A549 (cell line): ENCODE results near the gene EEFSEC. TPM values are rescaled to one million over a fixed set of nuclear protein-coding genes. Genes with fewer than 3 reads are reported as not detected.

Experiments used
- ATAC-seq, 2 experiments: fragments of 200-7000 bp in 1 of 2; fragments of >200 bp in 1 of 2; cut with Nextera tagmentation in 1 of 2; cut with Tn5 transposase in 1 of 2; 3 replicates each; pipeline versions ENCODE4 v1.8.0 to v1.9.1; 2018 to 2020; ENCODE audit warnings: mild to moderate bottlenecking in 1 of 2, moderate library complexity in 1 of 2
- CTCF ChIA-PET: fragments of 300-600 bp; sonication (Branson Sonifier 250); formaldehyde crosslinking; extraction: SDS; loops from one replicate; lab custom pipeline; 2021; ENCODE audit warnings: antibody characterized with exemption, inconsistent platforms; lab: Yijun Ruan, JAX
- POLR2A ChIA-PET: fragments of 350-600 bp; formaldehyde crosslinking; extraction: SDS; loops from one replicate; lab custom pipeline; 2021; ENCODE audit warnings: antibody characterized with exemption, inconsistent platforms; lab: Yijun Ruan, JAX
- DNase-seq, 2 experiments: peaks; one replicate each; pipeline versions ENCODE4 v3.0.0 to v3.0.0-alpha.2; 2011 to 2016; ENCODE audit warnings: low read depth in 1 of 2, low spot score in 1 of 2
- FAIRE-seq: peaks from 2 replicates; lab custom pipeline; 2011; peaks lifted over from hg19 to GRCh38; lab: Jason Lieb, UNC
- H3K27ac ChIP-seq, 2 experiments: fragments of >200 bp; sonication (Bioruptor Twin); formaldehyde crosslinking; 3 replicates each; pipeline ENCODE4 v1.5.1; 2016 to 2017
- H3K4me1 ChIP-seq: fragments of >200 bp; sonication (Bioruptor Twin); formaldehyde crosslinking; 3 replicates; pipeline ENCODE4 v1.6.1; 2016
- H3K4me2 ChIP-seq: fragments of >200 bp; sonication (Bioruptor Twin); formaldehyde crosslinking; 3 replicates; pipeline ENCODE4 v1.6.1; 2016
- H3K4me3 ChIP-seq: fragments of >200 bp; sonication (Bioruptor Twin); formaldehyde crosslinking; 3 replicates; pipeline ENCODE4 v1.5.1; 2016
- H3K9me3 ChIP-seq: fragments of >200 bp; sonication (Bioruptor Twin); formaldehyde crosslinking; 3 replicates; pipeline ENCODE4 v1.6.1; 2016
- CBX2 ChIP-seq: fragments of 200-600 bp; sonication (generic); IDR thresholded peaks from 2 replicates; pipeline ENCODE4 v1.6.1; 2016; ENCODE audit warnings: low read depth, mild to moderate bottlenecking, borderline replicate concordance
- EHMT2 ChIP-seq: fragments of 200-600 bp; sonication (generic); IDR thresholded peaks from 2 replicates; pipeline ENCODE4 v1.6.1; 2016; ENCODE audit warnings: antibody characterized with exemption, low read depth, mild to moderate bottlenecking, moderate library complexity
- FOSB ChIP-seq: fragments of 250-450 bp; sonication (Bioruptor Pico); IDR thresholded peaks from 2 replicates; pipeline ENCODE4 v1.5.0; 2020; ENCODE audit warnings: mild to moderate bottlenecking, moderate library complexity
- FOSL2 ChIP-seq, 2 experiments: fragments of 450-650 bp in 1 of 2; fragments of >200 bp in 1 of 2; sonication (Bioruptor Twin) in 1 of 2; formaldehyde crosslinking; IDR thresholded peaks; 2 replicates each; pipeline versions ENCODE4 v1.5.0 to v1.6.1; 2016 to 2020; ENCODE audit warnings: mild to moderate bottlenecking in 1 of 2, moderate library complexity in 1 of 2
- FOXS1 ChIP-seq: fragments of 250-450 bp; sonication (Bioruptor Pico); IDR thresholded peaks from 2 replicates; pipeline ENCODE4 v1.5.0; 2020; ENCODE audit warnings: mild to moderate bottlenecking, moderate library complexity
- HOXB13 ChIP-seq: fragments of 250-450 bp; sonication (Bioruptor Pico); IDR thresholded peaks from 2 replicates; pipeline ENCODE4 v1.5.0; 2020; ENCODE audit warnings: low read depth, mild to moderate bottlenecking, moderate library complexity
- JUN ChIP-seq, 2 experiments: fragments of >200 bp; sonication (Bioruptor Twin); formaldehyde crosslinking; IDR thresholded peaks; 2 replicates in 1 of 2; 3 replicates in 1 of 2; pipeline ENCODE4 v1.6.1; 2016 to 2017
- KDM1A ChIP-seq: fragments of 200-600 bp; sonication (generic); IDR thresholded peaks from 2 replicates; pipeline ENCODE4 v1.6.1; 2016; ENCODE audit warnings: low read depth, mild to moderate bottlenecking
- KDM5A ChIP-seq: fragments of 200-600 bp; sonication (generic); IDR thresholded peaks from 2 replicates; pipeline ENCODE4 v1.6.1; 2016; ENCODE audit warnings: antibody characterized with exemption, mild to moderate bottlenecking
- MAFK ChIP-seq: fragments of 450-650 bp; IDR thresholded peaks from 2 replicates; pipeline ENCODE4 v1.6.1; 2014; ENCODE audit not compliant: partially characterized antibody
- MAZ ChIP-seq: fragments of 150-350 bp; IDR thresholded peaks from 2 replicates; pipeline ENCODE4 v1.6.1; 2014; ENCODE audit warnings: antibody characterized with exemption, low read depth, low read length, borderline replicate concordance
- MYC ChIP-seq: IDR thresholded peaks from 2 replicates; pipeline ENCODE4 v1.6.1; 2012; ENCODE audit warnings: mild to moderate bottlenecking, inconsistent platforms, low read length, improper control_type of control experiment, borderline replicate concordance
- NPAS2 ChIP-seq: fragments of 250-450 bp; sonication (Bioruptor Pico); IDR thresholded peaks from 2 replicates; pipeline ENCODE4 v1.8.0; 2022; ENCODE audit warnings: mild to moderate bottlenecking, moderate library complexity, borderline replicate concordance
- POLR2AphosphoS2 ChIP-seq: conservative IDR thresholded peaks from 2 replicates; pipeline ENCODE4 v1.6.1; 2012; ENCODE audit warnings: low read length, improper control_type of control experiment, inconsistent platforms
- RAD21 ChIP-seq, 2 experiments: fragments of >200 bp in 1 of 2; sonication (Bioruptor Twin) in 1 of 2; formaldehyde crosslinking in 1 of 2; IDR thresholded peaks in 1 of 2; conservative IDR thresholded peaks in 1 of 2; 2 replicates in 1 of 2; 3 replicates in 1 of 2; pipeline ENCODE4 v1.6.1; 2012 to 2018; ENCODE audit warnings: inconsistent platforms in 1 of 2
- TP53 ChIP-seq: fragments of 250-450 bp; sonication (Bioruptor Pico); IDR thresholded peaks from 2 replicates; pipeline ENCODE4 v1.5.0; 2021; ENCODE audit warnings: mild to moderate bottlenecking, moderate library complexity
- ZC3H11A ChIP-seq: fragments of 450-650 bp; IDR thresholded peaks from 2 replicates; pipeline ENCODE4 v1.6.1; 2014; ENCODE audit warnings: antibody characterized with exemption, mild to moderate bottlenecking
- ZFP36 ChIP-seq: fragments of 450-650 bp; IDR thresholded peaks from 2 replicates; pipeline ENCODE4 v1.6.1; 2014; ENCODE audit warnings: borderline replicate concordance; ENCODE audit not compliant: partially characterized antibody
- ZNF302 ChIP-seq: fragments of 250-450 bp; sonication (Bioruptor Pico); IDR thresholded peaks from 2 replicates; pipeline ENCODE4 v1.9.0; 2021; ENCODE audit warnings: inconsistent platforms, mild to moderate bottlenecking, moderate library complexity
- ZSCAN20 ChIP-seq: fragments of 250-450 bp; sonication (Bioruptor Pico); IDR thresholded peaks from 2 replicates; pipeline ENCODE4 v1.8.0; 2022; ENCODE audit warnings: mild to moderate bottlenecking, moderate library complexity
- WGBS: methylation state at CpG from one replicate; pipeline ENCODE4 v1.1.6; 2017; ENCODE audit errors: missing lambda C conversion rate; 5-methylcytosine and 5-hydroxymethylcytosine counted together
- polyA plus RNA-seq, 4 experiments: library from polyadenylated mRNA; depleted of rRNA in 3 of 4; stranded (reverse); fragments of >200 nt; fragmentation: RNase III in 1 of 4; extraction: RNeasy Plus Mini Kit Qiagen cat#74134 plus additional on column Dnase treatment in 1 of 4; gene quantifications; 2 replicates in 3 of 4; 3 replicates in 1 of 4; pipeline ENCODE4 v1.2.3, GENCODE V29; 2011 to 2017
- TF ChIP-seq, protein P1 (sequence below): fragments of >200 bp; sonication (Bioruptor Twin); formaldehyde crosslinking; IDR thresholded peaks from 3 replicates; pipeline ENCODE4 v1.6.1; 2016
- TF ChIP-seq, protein P2 (sequence below): fragments of >200 bp; sonication (Bioruptor Twin); formaldehyde crosslinking; IDR thresholded peaks from 2 replicates; pipeline ENCODE4 v1.6.1; 2016
- TF ChIP-seq, protein P3 (sequence below): fragments of 250-450 bp; sonication (Bioruptor Pico); IDR thresholded peaks from 2 replicates; pipeline ENCODE4 v1.5.0; 2021; ENCODE audit warnings: mild to moderate bottlenecking, moderate library complexity, borderline replicate concordance

Gene EEFSEC
- polyA plus RNA-seq, 2 of the 4 experiments (the other 2 are of a cell fraction): 6.9 to 7.3 TPM

DNA sequence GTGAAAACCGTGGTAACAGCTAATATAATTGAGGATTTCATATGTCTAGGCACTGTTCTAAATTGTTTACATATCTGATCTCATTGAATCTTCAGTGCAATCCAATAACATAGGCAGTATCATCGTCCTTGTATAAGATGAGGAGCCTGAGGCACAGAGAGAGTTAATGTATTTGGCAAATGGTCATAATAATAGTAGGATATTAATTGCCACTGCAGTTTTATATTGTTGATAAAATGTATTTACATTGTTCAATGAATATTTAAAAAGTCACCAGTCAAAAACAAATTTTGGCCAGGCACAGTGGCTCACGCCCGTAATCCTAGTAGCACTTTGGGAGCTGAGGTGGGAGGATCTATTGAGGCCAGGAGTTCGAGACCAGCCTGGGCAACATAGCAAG, 88.5 kb downstream of the EEFSEC start (continued):
- TF ChIP-seq TP53 (CRISPR knock-in tag) (no peak), ZSCAN20 (CRISPR knock-in tag) (no peak)
- TF ChIP-seq, protein P1, sequence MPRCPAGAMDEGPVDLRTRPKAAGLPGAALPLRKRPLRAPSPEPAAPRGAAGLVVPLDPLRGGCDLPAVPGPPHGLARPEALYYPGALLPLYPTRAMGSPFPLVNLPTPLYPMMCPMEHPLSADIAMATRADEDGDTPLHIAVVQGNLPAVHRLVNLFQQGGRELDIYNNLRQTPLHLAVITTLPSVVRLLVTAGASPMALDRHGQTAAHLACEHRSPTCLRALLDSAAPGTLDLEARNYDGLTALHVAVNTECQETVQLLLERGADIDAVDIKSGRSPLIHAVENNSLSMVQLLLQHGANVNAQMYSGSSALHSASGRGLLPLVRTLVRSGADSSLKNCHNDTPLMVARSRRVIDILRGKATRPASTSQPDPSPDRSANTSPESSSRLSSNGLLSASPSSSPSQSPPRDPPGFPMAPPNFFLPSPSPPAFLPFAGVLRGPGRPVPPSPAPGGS: no peak
- TF ChIP-seq, all 56 proteins: peak for 0

DNA sequence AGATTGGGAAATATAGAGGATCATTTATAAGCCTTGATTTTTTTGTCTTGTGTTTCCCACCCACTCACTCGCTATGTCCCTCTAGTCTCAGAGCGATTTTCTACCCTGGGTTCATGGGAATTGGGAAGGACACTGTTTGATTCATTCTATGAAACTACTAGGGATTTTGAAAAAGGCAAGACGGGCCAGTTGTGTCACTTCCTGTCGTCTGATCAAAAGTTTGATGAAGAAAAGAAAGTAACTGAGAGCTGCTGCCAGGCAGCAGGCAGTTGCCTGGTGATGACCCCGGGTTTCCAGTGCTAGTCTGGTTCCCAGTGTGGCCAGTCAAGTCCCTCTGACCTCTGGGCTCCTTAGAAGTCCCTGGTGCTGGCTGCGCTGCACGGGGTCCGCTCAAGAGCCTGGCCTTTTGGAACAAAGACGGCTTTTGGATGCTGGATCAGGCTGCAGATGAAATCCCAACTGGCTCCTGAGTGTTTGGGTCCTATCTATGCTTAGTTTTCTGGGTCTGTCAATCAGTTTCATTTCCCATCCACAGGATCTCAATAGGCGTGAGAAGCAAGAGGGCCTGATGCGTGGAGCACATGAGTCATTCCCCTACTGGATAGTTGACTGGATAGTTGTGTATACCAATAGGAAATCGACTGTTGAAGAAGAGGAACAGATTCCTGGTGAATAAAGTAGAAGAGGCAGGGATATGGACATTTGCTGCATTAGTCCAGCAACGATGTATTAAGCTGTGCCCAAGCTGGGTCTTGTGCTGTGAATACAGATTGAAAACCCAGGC, 89.7 kb downstream of the EEFSEC start:
- ChIA-PET CTCF (no interaction called here), POLR2A (no interaction called here)
- 83% methylated on average over 13 of the region's 13 CpGs for WGBS
- no peak for DNase-seq
- Histone ChIP-seq H3K4me3 (no peak overlapping the region), H3K4me2 (no peak overlapping the region), H3K4me1 (no peaks in the 10 kb centered on the region), H3K9me3 (no peaks in the 10 kb centered on the region), H3K27ac (no peak overlapping the region)
- TF ChIP-seq FOSL2 (IDR thresholded peaks at IDR 0.05) (no peak), FOSL2 (CRISPR knock-in tag; IDR thresholded peaks at IDR 0.05) (no peak), ZNF302 (no peak)
- no peak for FAIRE-seq
- ATAC-seq: no peak

DNA sequence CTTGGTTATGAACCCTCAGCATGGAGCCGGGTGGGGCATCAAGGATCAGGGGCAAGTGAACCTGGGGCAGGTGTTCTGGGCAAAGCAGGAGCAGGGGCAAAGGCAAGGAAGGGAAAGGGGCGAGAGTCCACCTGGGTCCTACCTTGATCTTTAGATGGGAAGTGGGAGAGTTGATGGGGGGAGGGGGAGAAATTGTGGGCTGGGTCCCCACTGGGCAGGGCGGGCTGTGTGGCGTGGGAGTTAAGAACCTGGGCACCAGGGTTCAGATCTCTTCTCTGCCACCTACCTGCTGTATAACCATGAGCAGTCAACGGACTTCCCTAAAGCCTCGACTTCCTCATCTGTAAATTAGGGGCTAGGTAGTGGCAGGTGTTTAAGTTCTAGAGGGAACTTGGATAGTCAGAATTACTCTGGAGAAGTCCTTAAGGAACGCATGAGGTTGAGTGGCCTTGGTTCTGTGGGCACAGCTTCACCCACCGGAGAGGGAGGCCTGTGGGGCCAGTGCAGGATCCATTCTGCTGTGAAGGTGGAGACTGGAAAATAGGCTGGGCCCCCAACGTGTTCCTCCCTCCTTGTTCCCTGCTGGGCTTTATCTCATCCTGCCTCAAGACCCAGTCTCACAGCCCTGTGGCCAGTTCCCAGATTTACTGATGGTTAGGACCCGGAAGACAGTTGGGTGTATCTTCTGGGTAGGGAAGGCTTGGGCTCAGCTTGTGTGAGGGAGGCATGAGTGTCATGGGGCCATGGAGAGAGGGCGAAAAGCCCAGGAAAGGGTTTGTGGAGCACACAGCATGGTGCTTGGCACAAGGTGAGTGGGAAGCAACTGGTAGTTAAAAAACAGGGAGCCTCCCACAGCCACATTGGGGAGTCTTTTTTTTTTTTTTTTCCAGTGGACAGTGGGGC, 90.6 kb downstream of the EEFSEC start:
- H3K27ac ChIP-seq: no peak overlapping the region
- TF ChIP-seq FOSB (CRISPR knock-in tag) (no peak), HOXB13 (no peak), EHMT2 (no peak), CBX2 (no peak), FOXS1 (CRISPR knock-in tag) (no peak), RAD21 (conservative IDR thresholded peaks at IDR 0.05 in 1 of 2, IDR thresholded peaks at IDR 0.05 in 1 of 2) (no peak), MAZ (no peak), POLR2AphosphoS2 (no peak), ZFP36 (no peak), MAFK (no peak), NPAS2 (CRISPR knock-in tag) (no peak), JUN (IDR thresholded peaks at IDR 0.05) (no peak), ZC3H11A (no peak), MYC (no peak), ZSCAN20 (CRISPR knock-in tag) (no peak), KDM1A (no peak), KDM5A (no peak)
- TF ChIP-seq, protein P2, sequence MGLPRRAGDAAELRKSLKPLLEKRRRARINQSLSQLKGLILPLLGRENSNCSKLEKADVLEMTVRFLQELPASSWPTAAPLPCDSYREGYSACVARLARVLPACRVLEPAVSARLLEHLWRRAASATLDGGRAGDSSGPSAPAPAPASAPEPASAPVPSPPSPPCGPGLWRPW: no peak
- TF ChIP-seq, protein P1: no peak
- TF ChIP-seq, protein P3, sequence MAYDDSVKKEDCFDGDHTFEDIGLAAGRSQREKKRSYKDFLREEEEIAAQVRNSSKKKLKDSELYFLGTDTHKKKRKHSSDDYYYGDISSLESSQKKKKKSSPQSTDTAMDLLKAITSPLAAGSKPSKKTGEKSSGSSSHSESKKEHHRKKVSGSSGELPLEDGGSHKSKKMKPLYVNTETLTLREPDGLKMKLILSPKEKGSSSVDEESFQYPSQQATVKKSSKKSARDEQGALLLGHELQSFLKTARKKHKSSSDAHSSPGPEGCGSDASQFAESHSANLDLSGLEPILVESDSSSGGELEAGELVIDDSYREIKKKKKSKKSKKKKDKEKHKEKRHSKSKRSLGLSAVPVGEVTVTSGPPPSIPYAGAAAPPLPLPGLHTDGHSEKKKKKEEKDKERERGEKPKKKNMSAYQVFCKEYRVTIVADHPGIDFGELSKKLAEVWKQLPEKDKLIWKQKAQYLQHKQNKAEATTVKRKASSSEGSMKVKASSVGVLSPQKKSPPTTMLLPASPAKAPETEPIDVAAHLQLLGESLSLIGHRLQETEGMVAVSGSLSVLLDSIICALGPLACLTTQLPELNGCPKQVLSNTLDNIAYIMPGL (CRISPR knock-in tag): no peak
- ChIA-PET POLR2A (no interaction called here), CTCF (no interaction called here)
- H3K4me1 ChIP-seq: no peaks in the 10 kb centered on the region
- DNase-seq (no peak), ATAC-seq (no peak), FAIRE-seq (no peak)
- no peaks in the 10 kb centered on the region for H3K9me3 ChIP-seq
- H3K4me2 ChIP-seq: no peak overlapping the region
- H3K4me3 ChIP-seq: no peak overlapping the region
- whole genome bisulfite sequencing: 74% methylated on average over 10 of the region's 11 CpGs
